ENCODE measurements around the gene PRMT7.

DNA sequence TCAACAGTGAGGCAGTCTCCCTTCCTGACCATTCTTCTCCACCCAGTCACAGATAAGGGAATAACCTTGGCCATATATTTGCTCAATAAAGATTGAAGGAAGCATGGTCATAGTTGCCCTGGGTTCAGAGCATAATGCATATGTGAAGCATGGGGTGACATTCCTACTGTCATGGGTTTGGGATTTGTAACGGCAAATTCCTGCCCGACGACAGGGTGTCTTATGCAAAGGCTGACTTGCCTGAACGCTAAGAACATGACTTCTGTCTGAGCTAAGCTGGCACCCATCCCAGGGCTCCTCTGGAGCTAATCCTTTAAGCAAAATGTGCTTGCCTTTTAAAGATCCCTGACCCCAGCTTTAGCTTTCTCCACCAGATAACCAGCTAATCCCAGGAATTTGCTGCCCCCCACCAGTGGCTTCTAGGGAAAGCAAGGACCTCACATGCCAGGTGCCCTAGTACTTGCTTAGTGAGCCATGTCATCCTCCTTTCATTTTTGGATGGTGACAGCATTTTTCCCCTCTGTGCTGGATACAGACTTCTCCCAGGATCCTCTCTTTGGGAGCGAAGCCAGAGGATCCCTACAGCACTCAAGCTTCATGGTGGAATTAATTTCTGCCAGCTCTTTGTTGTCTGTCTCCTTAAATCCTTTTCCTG is 11.8 kb upstream of the PRMT7 start:
- TF ChIP-seq POLR2AphosphoS5 (IDR thresholded peaks at IDR 0.05) = no peak
- TF ChIP-seq CTCF (IDR thresholded peaks at IDR 0.05) = no peak
